RCC 7860 (cell line): ENCODE measurements around the gene LAMC2.
A peak's percentile ranks its signal among the peaks of the same experiment; 100 is the strongest.
"Not testable (repeated sequence)": the region's sequence is repeated elsewhere in the genome, so short reads cannot be mapped to it uniquely, and the experiment has no call there.

Experiments
- DNase-seq: peaks from one replicate; pipeline ENCODE4 v3.0.0-alpha.2; 2015; ENCODE audit warnings: low spot score
- FAIRE-seq: peaks from 2 replicates; lab custom pipeline; 2012; peaks lifted over from hg19 to GRCh38; lab: Jason Lieb, UNC

The LAMC2 gene

DNA sequence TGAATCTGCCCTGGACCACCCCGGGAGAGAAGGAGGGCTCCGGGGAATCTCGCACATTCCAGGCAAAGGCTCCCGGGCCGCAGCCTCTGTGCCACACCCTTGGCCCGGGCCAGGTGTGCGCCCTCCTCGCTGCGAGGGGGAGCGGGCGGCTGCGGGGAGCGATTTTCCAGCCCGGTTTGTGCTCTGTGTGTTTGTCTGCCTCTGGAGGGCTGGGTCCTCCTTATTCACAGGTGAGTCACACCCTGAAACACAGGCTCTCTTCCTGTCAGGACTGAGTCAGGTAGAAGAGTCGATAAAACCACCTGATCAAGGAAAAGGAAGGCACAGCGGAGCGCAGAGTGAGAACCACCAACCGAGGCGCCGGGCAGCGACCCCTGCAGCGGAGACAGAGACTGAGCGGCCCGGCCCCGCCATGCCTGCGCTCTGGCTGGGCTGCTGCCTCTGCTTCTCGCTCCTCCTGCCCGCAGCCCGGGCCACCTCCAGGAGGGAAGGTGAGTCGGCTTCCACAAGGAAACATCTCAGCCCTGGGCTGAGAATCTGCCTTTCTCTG is at the start of gene LAMC2:
Gene LAMC2, plus strand, starts transcription at position 324 of the 550 bp plus-strand sequence. Its CDS starts 89 bp downstream, at position 413.
- FAIRE-seq (peak; percentile 30), DNase-seq (peak; percentile 89)

DNA sequence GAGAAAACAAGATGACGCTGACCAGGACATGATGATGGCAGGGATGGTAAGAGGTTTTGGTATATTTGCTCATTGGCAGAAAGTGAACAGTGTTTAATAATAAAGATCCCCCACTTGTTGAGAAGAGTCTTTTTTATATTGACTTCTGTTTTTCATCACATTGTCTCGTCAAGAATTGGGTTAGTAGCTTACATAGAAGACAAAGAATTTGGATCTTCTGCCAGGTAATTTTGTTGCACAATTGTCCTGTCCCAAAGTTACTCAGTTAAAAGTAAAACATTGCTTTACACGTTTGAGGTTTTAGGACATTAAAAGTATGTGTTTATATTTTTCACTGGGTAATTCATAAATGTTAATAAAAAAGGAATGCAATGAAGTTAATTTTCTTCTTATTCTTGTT is 48.3 kb upstream of the LAMC2 start:
- no peak for DNase-seq

DNA sequence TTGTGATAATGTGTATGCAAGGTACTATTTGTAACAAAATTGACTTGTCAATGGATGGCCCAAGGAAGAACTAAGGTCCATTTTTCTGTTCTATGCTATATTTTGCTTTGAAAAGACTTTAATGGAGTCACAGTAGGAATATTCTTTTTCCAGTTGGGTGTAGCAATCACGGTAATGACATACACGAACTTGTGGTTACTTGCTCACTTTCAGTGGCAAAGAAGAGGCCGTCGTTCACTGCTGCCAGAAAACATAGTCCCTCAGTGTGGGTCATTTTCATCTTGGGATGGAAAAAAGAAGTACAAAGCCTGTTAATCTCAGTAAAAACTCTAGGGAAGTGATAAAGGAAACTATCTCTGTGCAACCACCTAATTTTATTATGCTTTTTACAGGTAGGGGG is 47.8 kb upstream of the LAMC2 start:
- FAIRE-seq (no peak), DNase-seq (no peak)

More for the DNA sequence above, 48.3 kb upstream of the LAMC2 start:
- FAIRE-seq: no peak

DNA sequence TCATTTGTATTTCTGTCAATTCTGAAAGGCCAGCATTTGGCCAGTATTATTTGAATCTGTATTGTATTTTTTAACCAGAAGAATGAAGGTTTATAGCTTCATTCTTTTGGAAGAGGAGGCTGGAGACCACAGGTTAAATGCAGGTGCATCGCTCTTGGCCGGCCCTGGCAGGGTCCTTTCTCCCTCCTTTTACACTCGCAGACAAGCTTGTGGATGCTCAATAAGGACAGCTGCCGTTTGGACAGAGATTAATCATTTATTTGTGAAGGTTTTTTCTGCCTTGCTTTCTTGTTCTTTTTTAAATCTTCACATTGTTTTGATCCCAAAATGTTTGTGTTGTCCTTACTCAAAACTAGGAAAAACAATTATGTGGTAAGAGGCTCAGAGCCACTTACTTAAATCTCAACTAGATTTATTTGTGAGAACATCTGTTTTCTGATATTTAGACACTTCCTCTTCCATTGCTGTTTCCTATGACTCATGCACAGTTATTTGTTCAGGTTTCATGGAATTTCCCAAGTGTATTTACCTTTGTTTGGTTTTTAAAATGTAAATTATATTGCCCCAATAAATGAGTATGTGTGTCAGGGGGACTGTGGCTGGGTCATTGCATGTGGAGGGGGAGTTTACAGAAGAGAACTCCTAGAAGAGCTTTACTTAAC is 46.7 kb upstream of the LAMC2 start:
- DNase-seq (peak; percentile 32), FAIRE-seq (no peak)

DNA sequence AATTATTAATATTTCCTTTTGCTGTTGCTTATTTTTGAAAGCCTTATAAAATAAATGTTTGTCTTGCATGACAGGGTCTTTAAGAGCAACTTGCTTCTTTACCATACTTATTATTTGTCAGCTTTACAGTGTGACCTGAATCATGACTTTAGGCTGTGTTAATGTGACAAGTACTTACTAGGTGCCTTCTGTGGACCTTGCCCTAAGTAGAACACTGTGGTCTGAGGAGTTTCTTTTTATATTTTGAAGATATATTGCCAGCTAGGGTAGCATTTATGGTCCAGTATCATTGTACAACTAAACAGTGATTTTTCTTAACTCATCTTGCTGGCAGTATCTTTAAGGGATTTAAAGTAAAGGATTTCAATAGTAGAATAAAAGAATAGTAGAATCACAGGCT is 45.4 kb upstream of the LAMC2 start:
- no peak for DNase-seq
- no peak for FAIRE-seq

DNA sequence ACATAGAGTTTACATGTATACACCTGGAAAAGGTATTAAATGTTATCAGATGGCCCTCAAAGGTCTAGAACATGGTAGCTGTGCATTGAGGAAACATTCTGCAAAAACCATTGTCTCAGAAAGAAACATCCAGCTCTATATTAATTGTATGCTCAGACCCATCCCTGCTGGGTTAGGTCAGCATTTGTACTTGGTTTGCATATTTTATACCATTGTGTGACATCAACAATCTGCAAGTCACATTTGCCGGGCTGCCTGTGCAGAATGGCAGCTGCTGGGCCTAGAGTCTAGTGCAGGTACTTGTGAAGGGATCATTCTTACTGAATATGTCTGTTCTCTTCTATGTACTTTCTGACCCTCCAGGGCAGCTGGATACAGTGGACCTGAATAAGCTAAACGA is 43.9 kb upstream of the LAMC2 start:
- FAIRE-seq: no peak

DNA sequence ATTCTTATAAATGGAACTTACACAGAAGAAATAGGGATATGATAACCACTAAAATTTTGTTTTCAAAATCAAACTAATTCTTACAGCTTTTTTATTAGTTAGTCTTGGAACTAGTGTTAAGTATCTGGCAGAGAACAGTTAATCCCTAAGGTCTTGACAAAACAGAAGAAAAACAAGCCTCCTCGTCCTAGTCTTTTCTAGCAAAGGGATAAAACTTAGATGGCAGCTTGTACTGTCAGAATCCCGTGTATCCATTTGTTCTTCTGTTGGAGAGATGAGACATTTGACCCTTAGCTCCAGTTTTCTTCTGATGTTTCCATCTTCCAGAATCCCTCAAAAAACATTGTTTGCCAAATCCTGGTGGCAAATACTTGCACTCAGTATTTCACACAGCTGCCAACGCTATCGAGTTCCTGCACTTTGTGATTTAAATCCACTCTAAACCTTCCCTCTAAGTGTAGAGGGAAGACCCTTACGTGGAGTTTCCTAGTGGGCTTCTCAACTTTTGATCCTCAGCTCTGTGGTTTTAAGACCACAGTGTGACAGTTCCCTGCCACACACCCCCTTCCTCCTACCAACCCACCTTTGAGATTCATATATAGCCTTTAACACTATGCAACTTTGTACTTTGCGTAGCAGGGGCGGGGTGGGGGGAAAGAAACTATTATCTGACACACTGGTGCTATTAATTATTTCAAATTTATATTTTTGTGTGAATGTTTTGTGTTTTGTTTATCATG is 42.3 kb upstream of the LAMC2 start:
- FAIRE-seq: no peak
- no peak for DNase-seq

More for the DNA sequence above, 43.9 kb upstream of the LAMC2 start:
- DNase-seq: no peak

DNA sequence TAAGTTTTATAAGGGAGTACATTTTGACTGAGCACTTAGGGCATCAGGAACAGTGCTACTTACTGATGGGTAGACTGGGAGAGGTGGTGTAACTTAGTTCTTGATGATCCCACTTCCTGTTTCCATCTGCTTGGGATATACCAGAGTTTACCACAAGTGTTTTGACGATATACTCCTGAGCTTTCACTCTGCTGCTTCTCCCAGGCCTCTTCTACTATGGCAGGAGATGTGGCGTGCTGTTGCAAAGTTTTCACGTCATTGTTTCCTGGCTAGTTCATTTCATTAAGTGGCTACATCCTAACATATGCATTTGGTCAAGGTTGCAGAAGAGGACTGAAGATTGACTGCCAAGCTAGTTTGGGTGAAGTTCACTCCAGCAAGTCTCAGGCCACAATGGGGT is 41.3 kb upstream of the LAMC2 start:
- DNase-seq (no peak), FAIRE-seq (no peak)

DNA sequence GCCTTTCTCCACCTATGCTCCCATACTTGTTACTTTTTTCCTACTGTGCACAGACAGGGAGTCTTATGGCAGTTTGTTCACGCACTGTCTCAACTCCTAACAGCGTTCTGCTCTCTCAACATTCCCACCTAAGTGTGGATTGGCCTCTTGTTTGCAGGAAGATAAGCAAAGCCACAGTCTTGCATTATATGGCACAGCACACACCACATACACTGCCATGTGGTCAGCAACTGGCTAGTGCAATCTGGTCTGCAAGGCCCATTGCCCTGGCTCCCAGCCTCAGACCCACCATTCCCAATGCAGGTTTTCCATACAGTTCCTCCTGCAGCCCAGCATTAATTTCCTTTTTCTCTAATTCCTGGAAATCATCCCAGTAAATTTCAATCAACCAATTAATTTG is 38.3 kb upstream of the LAMC2 start:
- no peak for FAIRE-seq
- no peak for DNase-seq

DNA sequence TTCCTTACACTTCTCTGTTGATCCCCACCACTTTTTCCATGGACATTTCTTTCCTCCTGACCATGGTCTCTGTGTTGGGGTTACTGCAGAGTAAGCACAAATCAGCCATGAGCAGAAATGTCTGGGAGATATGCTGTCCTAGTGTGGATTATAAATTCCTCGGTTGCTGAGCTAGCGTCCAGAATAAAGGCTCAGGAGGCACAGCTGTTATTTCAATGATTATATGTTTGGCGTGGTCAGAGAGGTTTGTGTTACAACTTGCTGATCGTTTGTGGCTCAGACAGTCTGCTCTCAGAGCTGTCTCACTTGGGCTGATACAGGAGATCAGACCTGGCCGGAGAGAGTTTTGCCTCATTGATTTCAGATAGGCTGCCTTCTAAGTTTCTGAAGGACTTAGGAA is 37.5 kb upstream of the LAMC2 start:
- FAIRE-seq (no peak), DNase-seq (no peak)

DNA sequence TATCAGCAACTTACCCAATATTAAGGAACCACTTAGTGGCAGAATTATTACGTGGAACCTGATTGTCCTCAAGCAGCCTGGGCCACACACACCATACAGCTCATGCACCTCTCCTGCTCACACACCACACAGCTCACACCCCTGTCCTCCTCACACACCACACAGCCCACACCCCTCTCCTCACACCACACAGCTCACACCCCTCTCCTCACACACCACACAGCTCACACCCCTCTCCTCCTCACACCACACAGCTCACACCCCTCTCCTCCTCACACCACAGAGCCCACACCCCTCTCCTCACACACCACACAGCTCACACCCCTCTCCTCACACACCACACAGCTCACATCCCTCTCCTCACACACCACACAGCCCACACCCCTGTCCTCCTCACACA is 36.8 kb upstream of the LAMC2 start:
- FAIRE-seq (no peak), DNase-seq (no peak)

DNA sequence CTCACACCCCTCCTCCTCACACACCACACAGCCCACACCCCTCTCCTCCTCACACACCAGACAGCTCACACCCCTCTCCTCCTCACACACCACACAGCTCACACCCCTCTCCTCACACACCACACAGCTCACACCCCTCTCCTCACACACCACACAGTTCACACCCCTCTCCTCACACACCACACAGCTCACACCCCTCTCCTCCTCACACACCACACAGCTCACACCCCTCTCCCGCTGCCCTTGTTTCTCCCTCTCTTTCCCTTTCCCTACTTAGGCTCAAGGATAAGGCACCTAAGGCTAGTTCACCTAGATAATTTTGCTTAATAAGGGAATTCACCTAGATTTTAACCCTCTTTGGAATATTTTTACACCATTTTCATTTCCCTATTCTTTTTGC is 36.0 kb upstream of the LAMC2 start:
- not testable (repeated sequence) for DNase-seq, FAIRE-seq

DNA sequence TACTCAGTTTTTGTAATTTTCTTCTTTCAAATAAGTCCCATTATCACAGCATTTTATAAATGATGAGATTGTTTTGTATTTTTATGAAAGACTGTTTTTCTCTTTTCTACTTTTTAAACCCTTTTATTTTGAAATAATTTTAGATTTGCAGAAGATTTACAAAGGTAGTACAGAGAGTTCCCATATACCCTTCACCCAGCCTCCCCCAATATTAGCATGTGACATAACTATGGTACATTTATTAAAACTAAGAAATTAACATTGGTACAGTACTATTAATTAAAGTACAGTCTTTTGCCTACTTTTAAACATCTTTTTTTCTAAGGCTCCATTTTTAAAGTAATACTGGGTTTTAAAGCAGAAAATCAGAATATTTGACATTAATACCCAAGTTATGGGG is 35.6 kb upstream of the LAMC2 start:
- DNase-seq (no peak), FAIRE-seq (no peak)

DNA sequence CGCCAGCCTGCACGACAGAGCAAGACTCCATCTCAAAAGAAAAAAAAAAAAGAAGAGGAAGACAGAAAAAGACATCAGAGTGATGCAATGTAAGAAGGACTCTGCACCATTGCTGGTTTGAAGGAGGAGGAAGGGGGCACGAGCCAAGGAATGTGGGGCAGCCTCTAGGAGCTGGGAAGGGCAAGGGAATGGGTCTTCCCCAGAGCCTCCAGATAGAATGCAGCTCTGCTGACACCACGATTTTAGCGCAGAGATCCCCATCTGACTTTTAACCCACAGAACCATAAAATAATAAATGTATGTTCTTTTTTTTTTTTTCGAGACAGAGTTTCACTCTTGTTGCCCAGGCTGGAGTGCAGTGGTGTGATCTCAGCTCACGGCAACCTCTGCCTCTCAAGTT is 33.9 kb upstream of the LAMC2 start:
- DNase-seq (no peak), FAIRE-seq (no peak)

DNA sequence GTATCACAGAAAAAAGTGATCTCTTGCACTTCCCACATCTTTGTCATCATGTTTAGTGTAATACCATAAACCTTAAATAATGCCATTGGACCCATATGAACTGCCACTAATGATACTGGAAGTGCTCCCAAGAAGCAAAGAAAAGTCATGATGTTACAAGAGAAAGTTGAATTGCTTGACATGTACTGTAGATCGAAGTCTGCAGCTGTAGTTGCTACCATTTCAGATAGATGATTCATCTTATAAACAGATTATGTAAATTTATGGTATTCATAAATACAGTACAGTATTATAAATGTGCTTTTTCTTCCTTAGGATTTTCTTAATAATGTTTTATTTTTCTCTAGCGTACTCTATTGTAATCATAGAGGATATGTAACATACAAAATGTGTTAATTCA is 30.1 kb upstream of the LAMC2 start:
- FAIRE-seq (no peak), DNase-seq (no peak)

DNA sequence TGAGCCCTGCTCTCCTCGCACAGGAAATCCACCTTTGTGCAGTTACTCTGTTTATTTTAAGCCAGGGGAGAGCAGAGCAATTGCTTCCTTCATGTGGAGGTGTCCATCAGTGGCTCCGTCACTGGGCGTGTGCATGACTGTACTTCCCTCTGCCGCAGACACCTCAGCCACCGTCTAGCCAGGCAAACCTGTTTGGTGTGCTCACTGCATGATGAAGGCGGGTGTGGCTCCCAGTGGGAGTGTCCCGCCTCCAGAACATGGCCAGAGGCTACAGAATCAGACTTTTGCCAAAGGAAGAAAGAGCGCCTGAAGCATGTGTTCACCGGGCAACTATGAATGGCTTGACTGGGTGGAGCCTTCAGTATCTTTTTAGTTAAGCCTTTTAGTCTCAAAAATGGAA is 26.1 kb upstream of the LAMC2 start:
- FAIRE-seq (no peak), DNase-seq (peak; percentile 68)

DNA sequence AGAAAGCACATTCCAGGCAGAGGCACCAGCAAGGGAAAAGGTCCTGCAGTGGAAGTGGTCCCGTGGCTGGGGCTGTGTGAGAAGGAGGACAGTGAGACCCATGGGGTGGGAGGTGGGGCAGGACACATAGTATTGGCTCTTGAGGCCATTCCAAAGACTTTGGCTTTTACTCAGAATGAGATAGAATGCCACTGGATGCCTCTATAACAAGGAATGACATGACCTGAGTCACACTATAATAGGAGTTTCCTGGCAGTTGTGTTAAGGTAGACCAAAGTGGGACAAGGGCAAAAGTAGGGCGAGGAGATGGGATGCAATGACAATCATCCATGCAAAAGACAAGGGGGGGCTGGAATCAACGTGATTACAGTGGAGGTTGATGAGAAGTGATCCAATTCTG is 24.7 kb upstream of the LAMC2 start:
- DNase-seq (peak; percentile 64), FAIRE-seq (no peak)

DNA sequence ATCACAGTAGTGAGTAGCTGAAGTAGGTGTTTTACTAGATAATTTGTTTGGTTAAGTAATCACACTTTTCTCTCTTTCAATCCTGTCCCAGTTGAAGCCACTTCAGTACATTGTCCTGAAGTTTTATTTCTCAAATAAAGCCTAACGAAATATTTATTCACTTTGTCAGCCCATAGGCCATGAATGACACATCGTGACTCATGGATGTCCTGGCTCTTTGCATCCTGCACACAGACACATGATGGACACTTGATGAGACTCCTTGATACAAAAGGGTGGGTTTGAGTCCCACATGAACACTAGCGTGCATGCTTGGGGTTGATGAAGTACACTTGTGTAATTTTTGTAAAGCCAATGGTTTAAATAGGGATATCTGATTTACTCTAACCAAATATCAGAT is 22.7 kb upstream of the LAMC2 start:
- FAIRE-seq: peak; percentile 96

DNA sequence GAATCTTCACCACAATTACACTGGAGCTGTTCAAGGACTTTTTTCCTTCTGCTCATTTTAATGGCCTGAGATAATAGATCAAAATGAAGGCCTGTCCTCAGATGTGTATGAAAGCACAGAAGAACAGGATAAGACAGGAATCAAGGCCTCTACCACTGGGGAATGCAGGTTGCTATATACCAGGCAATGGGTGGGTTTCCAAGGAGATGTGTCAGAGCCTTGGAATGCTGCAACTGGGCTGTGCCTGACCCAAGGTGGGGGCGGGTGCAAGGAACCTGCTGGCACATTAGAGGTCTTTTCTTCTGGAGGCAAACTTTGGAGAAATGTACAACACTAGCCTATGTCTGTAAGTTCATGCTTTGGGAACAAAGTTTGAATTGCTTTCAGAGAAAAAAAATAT is 21.7 kb upstream of the LAMC2 start:
- DNase-seq (peak; percentile 99), FAIRE-seq (peak; percentile 94)

More for the DNA sequence above, 22.7 kb upstream of the LAMC2 start:
- DNase-seq: peak; percentile 98

DNA sequence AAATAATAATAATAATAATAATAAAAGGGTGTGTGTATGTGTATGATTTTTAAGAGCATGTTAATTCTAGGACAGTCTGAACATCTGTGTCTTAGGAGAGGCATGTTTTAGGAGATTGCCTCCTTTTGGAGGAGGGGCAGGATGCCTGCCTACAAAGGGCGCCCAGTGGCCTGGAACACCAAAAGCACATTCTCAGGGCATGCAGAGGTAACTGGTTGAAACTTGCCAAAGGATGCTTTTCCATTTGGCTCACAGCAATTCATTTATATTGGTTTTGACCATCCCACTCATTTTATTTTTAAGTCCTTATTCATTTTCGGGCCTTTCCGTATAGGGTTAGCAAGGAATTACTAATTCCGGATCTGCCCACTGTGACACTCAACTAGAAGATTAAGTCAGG is 21.1 kb upstream of the LAMC2 start:
- DNase-seq (peak; percentile 88), FAIRE-seq (no peak)

DNA sequence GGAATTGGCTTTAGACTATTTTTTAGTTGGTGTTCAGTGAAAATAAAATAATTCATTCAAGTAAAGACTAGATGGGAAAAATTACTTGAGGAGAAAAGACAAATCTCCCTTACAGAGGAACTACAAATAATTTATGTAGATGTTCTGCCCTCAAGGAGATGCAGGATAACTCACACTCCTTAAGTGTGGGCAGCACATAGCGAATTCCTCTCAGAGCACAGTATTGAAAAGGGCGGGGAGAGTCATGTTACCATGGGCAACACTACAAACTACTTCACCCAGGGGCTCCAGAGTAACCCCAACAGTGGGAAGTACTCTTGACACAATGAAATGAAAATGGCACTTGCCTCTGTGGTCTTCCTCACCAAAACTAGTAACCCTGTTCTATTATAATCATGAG is 20.6 kb upstream of the LAMC2 start:
- FAIRE-seq (no peak), DNase-seq (peak; percentile 68)

DNA sequence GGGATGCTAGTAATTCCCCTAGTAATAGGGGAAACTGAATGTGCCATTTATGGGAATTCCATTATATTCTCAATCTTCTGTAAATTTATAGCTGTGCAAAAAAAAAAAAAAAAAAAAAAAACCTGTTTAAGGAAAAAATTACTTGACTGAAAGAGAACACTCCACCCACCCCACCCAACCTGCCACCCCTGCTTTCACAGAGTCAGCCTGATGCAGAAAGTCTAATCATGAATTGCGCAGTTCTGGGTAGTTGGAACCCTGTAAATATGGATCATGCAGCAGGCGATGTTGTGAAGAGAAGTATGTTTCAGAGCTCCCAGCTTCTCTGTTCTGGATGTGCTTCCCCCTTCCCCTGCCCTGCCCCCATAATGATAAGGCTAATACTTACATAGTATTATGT is 19.6 kb upstream of the LAMC2 start:
- DNase-seq: no peak
- FAIRE-seq: no peak
